ENCODE data around the gene CDH16. TPM values are rescaled to one million over a fixed set of nuclear protein-coding genes. Genes with fewer than 3 reads are reported as not detected.
A peak's percentile ranks its signal among the peaks of the same experiment; 100 is the strongest.

CDH16 gene
- total RNA-seq, 4 donors from 2014 or later, result 0.20 to 2.4 (median 1.8) TPM; not detected in 1

DNA sequence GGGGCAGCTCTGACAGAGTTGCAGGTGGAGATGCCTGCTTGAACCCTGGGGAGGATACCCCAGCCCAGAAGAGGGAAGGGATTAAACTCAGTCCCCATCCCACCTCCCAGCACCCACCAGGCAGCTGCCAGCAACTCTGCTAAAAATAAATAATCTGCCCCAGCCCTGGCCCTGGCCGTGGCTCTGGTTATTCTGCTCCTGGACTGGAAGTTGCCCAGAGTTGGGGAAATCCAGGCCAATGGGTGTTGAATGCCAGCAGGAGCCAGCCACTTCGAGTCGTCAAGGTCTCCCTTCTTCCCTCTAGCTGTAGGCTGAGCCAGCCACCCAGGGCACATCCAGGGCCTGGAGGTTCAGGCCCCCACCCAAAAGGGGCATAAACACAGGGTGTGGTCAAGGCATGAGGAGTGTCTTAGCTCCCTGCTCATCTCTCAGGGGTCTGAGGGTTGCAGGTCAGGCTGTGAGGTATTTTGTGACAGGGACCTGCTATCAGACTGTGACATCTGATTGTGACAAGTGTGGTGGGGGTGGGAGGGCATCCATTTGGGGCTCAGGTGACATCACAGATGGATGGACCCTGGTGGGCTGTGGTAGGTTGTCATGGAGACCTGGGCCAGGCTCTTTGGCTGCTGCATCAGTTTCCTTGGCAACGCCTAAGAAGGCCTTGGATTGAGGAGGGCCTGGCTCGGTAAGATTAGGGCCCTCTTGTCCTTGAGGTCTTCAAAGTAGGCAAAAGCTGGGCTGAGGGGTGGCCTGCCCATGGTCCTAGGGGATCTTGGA, 7.7 kb upstream of the CDH16 start:
- WGBS, 2 donors (ENCODE audit: low coverage in 1 of 2), result 59% methylated on average over 5 of the region's 5 CpGs; no CpG with 5 or more reads in 1 of the 2 donors
- TF ChIP-seq CTCF (IDR thresholded peaks at IDR 0.05), result no peak
- TF ChIP-seq POLR2A (IDR thresholded peaks at IDR 0.05), result no peak
- no peak for TF ChIP-seq POLR2AphosphoS5 (IDR thresholded peaks at IDR 0.05)
- no peak for TF ChIP-seq EP300 (IDR thresholded peaks at IDR 0.05; ENCODE audit: low read depth)
- no peak overlapping the region for H3K4me3 ChIP-seq
- no peak for DNase-seq
- intact Hi-C loops (cut with DNase I; ENCODE audit: low total_unique reads) (no loop called here), in situ Hi-C loops (cut with MboI; ENCODE audit: low pct_ligation_motif_present in 1 of 4, low pct_unique_long_range_greater_than_20kb in 1 of 4, low sequenced_read_pairs in 3 of 4) (no loop called here)
- peaks cover 4 to 38% (median 26%) of the 10 kb centered on the region in 4 donors for H3K4me1 ChIP-seq
- H3K36me3 ChIP-seq, result no peaks in the 10 kb centered on the region
- H3K27ac ChIP-seq, result peak overlapping the region; percentile 59 to 84 (median 76)
- peaks cover 16% of the 10 kb centered on the region for H3K27me3 ChIP-seq
- H3K9me3 ChIP-seq, result no peaks in the 10 kb centered on the region

- TF ChIP-seq POLR2AphosphoS5 (IDR thresholded peaks at IDR 0.05) (peak; percentile 54 to 63 (median 57)), CTCF (IDR thresholded peaks at IDR 0.05) (no peak)
- Histone ChIP-seq H3K4me1 (peaks cover 4 to 38% (median 26%) of the 10 kb centered on the region in 4 donors), H3K27me3 (peaks cover 16% of the 10 kb centered on the region), H3K27ac (peak within 1 kb of the TSS; percentile 59 to 84 (median 76)), H3K36me3 (no peaks in the 10 kb centered on the region), H3K9me3 (no peaks in the 10 kb centered on the region), H3K4me3 (peak within 1 kb of the TSS; percentile 29 to 55 (median 41))
- DNase-seq, result peak; percentile 56
- 10% methylated on average over 26 of the region's 42 CpGs; no CpG with 5 or more reads in 1 of the 2 donors for WGBS, 2 donors (ENCODE audit: low coverage in 1 of 2)
- intact Hi-C loops (cut with DNase I; ENCODE audit: low total_unique reads), result no loop called here
- in situ Hi-C loops (cut with MboI; ENCODE audit: low pct_ligation_motif_present in 1 of 4, low pct_unique_long_range_greater_than_20kb in 1 of 4, low sequenced_read_pairs in 3 of 4), result no loop called here
Observed at GRCh38 chr16:66925322-66925840, 6.7 kb upstream of the CDH16 start, which contains the start of gene RRAD. RRAD (minus strand) TSS chr16:66925535; CDS start chr16:66925179, 356 bp downstream.

- peak overlapping the region; percentile 59 to 84 (median 76) for H3K27ac ChIP-seq
- 14 to 48% methylated on average over 5 to 27 of the region's 72 CpGs for WGBS, 2 donors (ENCODE audit: low coverage in 1 of 2)
- H3K4me3 ChIP-seq, result peak overlapping the region; percentile 29 to 55 (median 41)
- H3K9me3 ChIP-seq, result no peaks in the 10 kb centered on the region
- in situ Hi-C loops (cut with MboI; ENCODE audit: low pct_ligation_motif_present in 1 of 4, low pct_unique_long_range_greater_than_20kb in 1 of 4, low sequenced_read_pairs in 3 of 4), result no loop called here
- H3K4me1 ChIP-seq, result peaks cover 4 to 38% (median 26%) of the 10 kb centered on the region in 4 donors
- H3K36me3 ChIP-seq, result no peaks in the 10 kb centered on the region
- peaks cover 16% of the 10 kb centered on the region for H3K27me3 ChIP-seq
- DNase-seq, result peak; percentile 67
- intact Hi-C loops (cut with DNase I; ENCODE audit: low total_unique reads), result no loop called here
- TF ChIP-seq CTCF (IDR thresholded peaks at IDR 0.05) (peak; percentile 42 to 68 (median 44)), EP300 (IDR thresholded peaks at IDR 0.05; ENCODE audit: low read depth) (no peak), POLR2A (IDR thresholded peaks at IDR 0.05) (no peak), POLR2AphosphoS5 (IDR thresholded peaks at IDR 0.05) (no peak)
Observed at GRCh38 chr16:66924527-66925321, 6.0 kb upstream of the CDH16 start.

DNA sequence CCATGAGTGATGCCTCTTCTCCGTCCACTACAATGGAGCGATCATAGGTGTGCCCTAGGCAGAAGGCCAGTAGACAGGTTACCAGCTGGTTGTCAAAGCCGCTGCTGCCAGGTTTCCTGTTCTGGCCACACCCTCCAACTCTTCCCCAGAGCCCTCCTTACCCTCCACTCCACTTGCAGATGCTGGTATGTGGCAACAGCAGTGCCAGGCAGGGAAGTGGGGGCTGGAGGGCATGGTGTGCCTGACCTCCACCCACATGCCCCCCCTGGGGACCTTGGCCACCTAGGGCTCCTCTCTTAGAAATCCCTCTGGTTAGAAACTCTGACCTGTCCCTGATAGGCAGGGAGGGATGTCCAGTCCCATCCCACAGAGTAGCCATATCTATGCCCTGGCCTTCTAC, 5.2 kb upstream of the CDH16 start:
- Histone ChIP-seq H3K27ac (peak overlapping the region; percentile 59 to 84 (median 76)), H3K4me1 (peaks cover 4 to 42% (median 29%) of the 10 kb centered on the region in 4 donors), H3K4me3 (peak overlapping the region in 1 of 4 donors; percentile 48), H3K27me3 (peaks cover 16% of the 10 kb centered on the region), H3K9me3 (no peaks in the 10 kb centered on the region), H3K36me3 (no peaks in the 10 kb centered on the region)
- intact Hi-C loops (cut with DNase I; ENCODE audit: low total_unique reads) (no loop called here), in situ Hi-C loops (cut with MboI; ENCODE audit: low pct_ligation_motif_present in 1 of 4, low pct_unique_long_range_greater_than_20kb in 1 of 4, low sequenced_read_pairs in 3 of 4) (no loop called here)
- 37% methylated on average over 3 of the region's 3 CpGs; no CpG with 5 or more reads in 1 of the 2 donors for WGBS, 2 donors (ENCODE audit: low coverage in 1 of 2)
- DNase-seq, result no peak
- no peak for TF ChIP-seq POLR2A (IDR thresholded peaks at IDR 0.05)
- TF ChIP-seq EP300 (IDR thresholded peaks at IDR 0.05; ENCODE audit: low read depth), result no peak
- no peak for TF ChIP-seq POLR2AphosphoS5 (IDR thresholded peaks at IDR 0.05)
- TF ChIP-seq CTCF (IDR thresholded peaks at IDR 0.05), result no peak
